PC-3 (cell line): Measurements from ENCODE around the gene NTM. TPM values are rescaled to one million over a fixed set of nuclear protein-coding genes. Genes with fewer than 3 reads are reported as not detected.

ENCODE experiments used
- ATAC-seq: fragments of 200-7000 bp; cut with Tn5 transposase; 2 replicates; pipeline ENCODE4 v1.9.1; 2020; ENCODE audit warnings: mild to moderate bottlenecking, moderate library complexity
- BruUV-seq: library from RNA; stranded (reverse); fragments of 400-500 nt; replicated peaks from 2 replicates; lab custom pipeline; 2021; lab: Mats Ljungman, UMichigan
- CTCF ChIA-PET: fragments of 300-600 bp; sonication (Branson Sonifier 250); formaldehyde crosslinking; loops from one replicate; lab custom pipeline; 2022; ENCODE audit warnings: antibody characterized with exemption; lab: Charles Lee
- POLR2A ChIA-PET: fragments of 300-600 bp; sonication (Branson Sonifier 250); formaldehyde crosslinking; loops from one replicate; lab custom pipeline; 2022; ENCODE audit warnings: antibody characterized with exemption; ENCODE audit not compliant: unreplicated experiment; lab: Charles Lee
- DNase-seq: peaks from one replicate; pipeline ENCODE4 v3.0.0-alpha.2; 2015
- H2AFZ ChIP-seq: fragments of 300-600 bp; sonication (generic); 2 replicates; pipeline ENCODE4 v1.6.0; 2016; ENCODE audit warnings: antibody characterized with exemption, low read length
- H3F3A ChIP-seq: fragments of 300-600 bp; sonication (generic); one replicate; pipeline ENCODE4 v1.6.0; 2017; ENCODE audit warnings: antibody characterized with exemption, low read length, control low read depth, mild to moderate bottlenecking; ENCODE audit not compliant: unreplicated experiment
- H3K27ac ChIP-seq: fragments of 300-600 bp; sonication (generic); 2 replicates; pipeline ENCODE4 v1.5.1; 2016; ENCODE audit warnings: mild to moderate bottlenecking, low read length
- H3K27me3 ChIP-seq: fragments of 300-600 bp; sonication (generic); 2 replicates; pipeline ENCODE4 v1.6.1; 2016; ENCODE audit warnings: low read length, mixed read lengths
- H3K36me3 ChIP-seq: fragments of 300-600 bp; sonication (generic); 2 replicates; pipeline ENCODE4 v1.6.1; 2016; ENCODE audit warnings: low read depth, mixed run types, low read length, mixed read lengths
- H3K4me1 ChIP-seq: fragments of 300-600 bp; sonication (generic); 2 replicates; pipeline ENCODE4 v1.5.1; 2016; ENCODE audit warnings: low read length; ENCODE audit not compliant: insufficient read depth
- H3K4me2 ChIP-seq: fragments of 300-600 bp; sonication (generic); 2 replicates; pipeline ENCODE4 v1.6.0; 2016; ENCODE audit warnings: low read length
- H3K4me3 ChIP-seq: fragments of 300-600 bp; sonication (generic); 2 replicates; pipeline ENCODE4 v1.5.1; 2016; ENCODE audit warnings: mild to moderate bottlenecking, low read length, mixed read lengths
- H3K79me2 ChIP-seq: fragments of 300-600 bp; sonication (generic); 2 replicates; pipeline ENCODE4 v1.6.1; 2017; ENCODE audit warnings: low read length, mixed read lengths
- H3K9ac ChIP-seq: fragments of 300-600 bp; sonication (generic); 2 replicates; pipeline ENCODE4 v1.6.0; 2016; ENCODE audit warnings: mild to moderate bottlenecking, low read length
- H3K9me2 ChIP-seq: fragments of 300-600 bp; sonication (generic); replicated peaks from 2 replicates; pipeline ENCODE4 v1.6.1; 2016; ENCODE audit warnings: mixed run types, low read length, mixed read lengths
- H3K9me3 ChIP-seq: fragments of 300-600 bp; sonication (generic); 2 replicates; pipeline ENCODE4 v1.6.1; 2016; ENCODE audit warnings: low read length, mixed read lengths
- H4K20me1 ChIP-seq: fragments of 300-600 bp; sonication (generic); 2 replicates; pipeline ENCODE4 v1.6.1; 2016; ENCODE audit warnings: low read length, mixed read lengths
- EZH2 ChIP-seq: fragments of 300-600 bp; sonication (generic); IDR thresholded peaks from one replicate; pipeline ENCODE4 v1.6.1; 2017; ENCODE audit warnings: antibody characterized with exemption, mild to moderate bottlenecking, low read length; ENCODE audit not compliant: unreplicated experiment
- EZH2phosphoT487 ChIP-seq: fragments of 300-600 bp; sonication (generic); IDR thresholded peaks from 2 replicates; pipeline ENCODE4 v1.6.1; 2018; ENCODE audit warnings: mild to moderate bottlenecking, antibody characterized with exemption, low read length, borderline replicate concordance
- intact Hi-C: fragments of 100-400 bp; cut with micrococcal nuclease; formaldehyde crosslinking; loops from 2 replicates; pipeline ENCODE4 v1.9.0; 2023
- total RNA-seq: library from RNA; depleted of rRNA; stranded (reverse); fragments of >200 nt; gene quantifications from 2 replicates; pipeline ENCODE4 v1.2.3, GENCODE V29; 2014
- TF ChIP-seq, protein P1 (sequence below): fragments of 300-600 bp; sonication (generic); conservative IDR thresholded peaks from 2 replicates; pipeline ENCODE4 v1.5.1; 2017; ENCODE audit warnings: antibody characterized with exemption, low read depth, mild to moderate bottlenecking, low read length

Gene NTM
- total RNA-seq, 1 experiment from 2014 or later: not detected

GRCh38 chr11:132039521-132039920, 669.1 kb downstream of the NTM start:
- no peak overlapping the region for H3K4me2 ChIP-seq
- DNase-seq (no peak), ATAC-seq (no peak)
- H2AFZ ChIP-seq: no peak overlapping the region
- no peaks in the 10 kb centered on the region for H3K79me2 ChIP-seq
- H3K36me3 ChIP-seq: no peaks in the 10 kb centered on the region
- no peaks in the 10 kb centered on the region for H3K4me1 ChIP-seq
- no peaks in the 10 kb centered on the region for H3F3A ChIP-seq
- intact Hi-C loops: no loop called here
- H3K9me2 ChIP-seq: no peaks in the 10 kb centered on the region
- H3K27ac ChIP-seq: no peak overlapping the region
- no peaks in the 10 kb centered on the region for H4K20me1 ChIP-seq
- H3K9ac ChIP-seq: no peak overlapping the region
- H3K9me3 ChIP-seq: peaks cover 13% of the 10 kb centered on the region; the same call in 1 of the 2 replicates
- no peak overlapping the region for H3K4me3 ChIP-seq
- ChIA-PET POLR2A (no interaction called here), CTCF (no interaction called here)
- BruUV-seq: no TSS peak
- no peaks in the 10 kb centered on the region for H3K27me3 ChIP-seq
- TF ChIP-seq EZH2 (no peak), EZH2phosphoT487 (no peak)
- TF ChIP-seq, protein P1, sequence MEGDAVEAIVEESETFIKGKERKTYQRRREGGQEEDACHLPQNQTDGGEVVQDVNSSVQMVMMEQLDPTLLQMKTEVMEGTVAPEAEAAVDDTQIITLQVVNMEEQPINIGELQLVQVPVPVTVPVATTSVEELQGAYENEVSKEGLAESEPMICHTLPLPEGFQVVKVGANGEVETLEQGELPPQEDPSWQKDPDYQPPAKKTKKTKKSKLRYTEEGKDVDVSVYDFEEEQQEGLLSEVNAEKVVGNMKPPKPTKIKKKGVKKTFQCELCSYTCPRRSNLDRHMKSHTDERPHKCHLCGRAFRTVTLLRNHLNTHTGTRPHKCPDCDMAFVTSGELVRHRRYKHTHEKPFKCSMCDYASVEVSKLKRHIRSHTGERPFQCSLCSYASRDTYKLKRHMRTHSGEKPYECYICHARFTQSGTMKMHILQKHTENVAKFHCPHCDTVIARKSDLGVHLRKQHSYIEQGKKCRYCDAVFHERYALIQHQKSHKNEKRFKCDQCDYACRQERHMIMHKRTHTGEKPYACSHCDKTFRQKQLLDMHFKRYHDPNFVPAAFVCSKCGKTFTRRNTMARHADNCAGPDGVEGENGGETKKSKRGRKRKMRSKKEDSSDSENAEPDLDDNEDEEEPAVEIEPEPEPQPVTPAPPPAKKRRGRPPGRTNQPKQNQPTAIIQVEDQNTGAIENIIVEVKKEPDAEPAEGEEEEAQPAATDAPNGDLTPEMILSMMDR: no peak

GRCh38 chr11:132042296-132042695, 671.9 kb downstream of the NTM start:
- intact Hi-C loops: no loop called here
- Histone ChIP-seq H3K27me3 (no peaks in the 10 kb centered on the region), H3K79me2 (no peaks in the 10 kb centered on the region), H3K4me3 (no peak overlapping the region), H3K9me3 (peaks cover 8% of the 10 kb centered on the region; the same call in 1 of the 2 replicates), H3K9me2 (no peaks in the 10 kb centered on the region), H3K27ac (no peak overlapping the region), H3F3A (no peaks in the 10 kb centered on the region), H3K4me1 (no peaks in the 10 kb centered on the region), H3K36me3 (no peaks in the 10 kb centered on the region), H3K4me2 (no peak overlapping the region), H3K9ac (no peak overlapping the region), H2AFZ (no peak overlapping the region), H4K20me1 (no peaks in the 10 kb centered on the region)
- DNase-seq (no peak), ATAC-seq (no peak)
- BruUV-seq: no TSS peak
- ChIA-PET CTCF (no interaction called here), POLR2A (no interaction called here)
- TF ChIP-seq, protein P1: no peak
- no peak for TF ChIP-seq EZH2phosphoT487
- TF ChIP-seq EZH2: no peak

DNA sequence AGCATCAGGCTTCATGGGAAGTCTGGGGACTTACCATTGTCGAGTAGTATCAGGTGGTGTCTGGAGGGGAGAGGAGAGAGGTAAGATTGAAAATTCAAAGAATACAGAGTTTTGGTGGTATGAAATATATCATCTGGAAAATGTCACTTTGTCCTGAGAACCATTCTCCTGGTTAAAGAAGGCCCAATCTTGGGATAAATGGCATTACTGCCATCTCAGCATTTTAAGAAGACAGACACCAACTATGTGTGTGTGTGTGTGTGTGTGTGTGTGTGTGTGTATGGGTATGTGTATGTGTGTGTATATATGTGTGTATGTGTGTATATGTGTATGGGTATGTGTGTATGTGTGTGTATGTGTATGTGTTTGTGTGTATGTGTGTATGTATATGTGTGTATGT, 673.3 kb downstream of the NTM start:
- ATAC-seq: no peak
- Histone ChIP-seq H4K20me1 (no peaks in the 10 kb centered on the region), H3K4me1 (no peaks in the 10 kb centered on the region), H3K27ac (no peak overlapping the region), H3K4me3 (no peak overlapping the region), H3K27me3 (no peaks in the 10 kb centered on the region), H3K9ac (no peak overlapping the region), H3K36me3 (no peaks in the 10 kb centered on the region), H3K9me3 (peaks cover 8% of the 10 kb centered on the region; the same call in 1 of the 2 replicates), H3K79me2 (no peaks in the 10 kb centered on the region), H3K4me2 (no peak overlapping the region), H3K9me2 (no peaks in the 10 kb centered on the region), H3F3A (no peaks in the 10 kb centered on the region), H2AFZ (no peak overlapping the region)
- TF ChIP-seq EZH2phosphoT487 (no peak), EZH2 (no peak)
- TF ChIP-seq, protein P1: no peak
- DNase-seq: no peak
- intact Hi-C loops: no loop called here
- BruUV-seq: no TSS peak
- CTCF ChIA-PET: no interaction called here
- POLR2A ChIA-PET: no interaction called here
